Ishikawa (cell line): ENCODE results near the gene LYRM4.

Experiments
- CEBPB ChIP-seq: IDR thresholded peaks from 2 replicates; pipeline ENCODE4 v1.6.1; 2012
- CREB1 ChIP-seq: IDR thresholded peaks from 2 replicates; pipeline ENCODE4 v1.6.1; 2012; ENCODE audit warnings: low read depth
- EGR1 ChIP-seq: IDR thresholded peaks from 2 replicates; pipeline ENCODE4 v1.6.1; 2012
- EP300 ChIP-seq: IDR thresholded peaks from 2 replicates; pipeline ENCODE4 v1.6.1; 2012; ENCODE audit warnings: borderline replicate concordance
- FOXM1 ChIP-seq: IDR thresholded peaks from 2 replicates; pipeline ENCODE4 v1.6.1; 2012; ENCODE audit warnings: low read depth, borderline replicate concordance
- NFIC ChIP-seq: IDR thresholded peaks from 2 replicates; pipeline ENCODE4 v1.6.1; 2012
- RAD21 ChIP-seq: IDR thresholded peaks from 2 replicates; pipeline ENCODE4 v1.6.1; 2012; ENCODE audit warnings: low read depth
- TAF1 ChIP-seq: IDR thresholded peaks from 2 replicates; pipeline ENCODE4 v1.6.1; 2012; ENCODE audit warnings: low read depth, mild to moderate bottlenecking
- TCF12 ChIP-seq: IDR thresholded peaks from 2 replicates; pipeline ENCODE4 v1.6.1; 2012; ENCODE audit warnings: low read depth
- TEAD4 ChIP-seq: IDR thresholded peaks from 2 replicates; pipeline ENCODE4 v1.6.1; 2012
- YY1 ChIP-seq: IDR thresholded peaks from 2 replicates; pipeline ENCODE4 v1.6.1; 2012; ENCODE audit warnings: low read depth
- ZBTB7A ChIP-seq: IDR thresholded peaks from 2 replicates; pipeline ENCODE4 v1.6.1; 2012; ENCODE audit warnings: low read depth
- TF ChIP-seq, protein P1 (sequence below): IDR thresholded peaks from 2 replicates; pipeline ENCODE4 v1.6.1; 2012
- TF ChIP-seq, protein P2 (sequence below): IDR thresholded peaks from 2 replicates; pipeline ENCODE4 v1.6.1; 2012
- TF ChIP-seq, protein P3 (sequence below): IDR thresholded peaks from 2 replicates; pipeline ENCODE4 v1.6.1; 2012; ENCODE audit warnings: low read depth, mild to moderate bottlenecking

Gene LYRM4

DNA sequence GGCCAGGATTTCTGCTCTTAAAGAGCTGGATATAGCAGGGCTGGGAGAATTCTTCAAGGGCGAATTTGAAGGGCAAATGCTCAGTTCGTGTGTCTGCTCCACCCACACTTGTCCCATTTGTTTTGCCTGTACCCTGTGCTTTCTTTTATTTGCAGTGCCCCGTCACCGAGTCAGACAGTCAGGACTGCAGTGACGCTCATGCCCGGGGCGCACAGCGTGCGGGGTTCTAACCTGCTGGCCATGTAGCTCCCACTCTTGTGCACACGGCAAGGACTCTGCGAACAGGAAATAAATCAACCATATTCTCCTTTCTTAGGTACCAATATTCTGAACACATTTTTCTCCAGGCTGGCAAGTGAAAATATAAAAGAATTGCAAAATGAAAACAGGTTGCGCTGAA lies 17.7 kb downstream of the LYRM4 start:
- TF ChIP-seq NFIC, result no peak
- no peak for TF ChIP-seq TEAD4
- no peak for TF ChIP-seq EGR1
- TF ChIP-seq ZBTB7A, result no peak

DNA sequence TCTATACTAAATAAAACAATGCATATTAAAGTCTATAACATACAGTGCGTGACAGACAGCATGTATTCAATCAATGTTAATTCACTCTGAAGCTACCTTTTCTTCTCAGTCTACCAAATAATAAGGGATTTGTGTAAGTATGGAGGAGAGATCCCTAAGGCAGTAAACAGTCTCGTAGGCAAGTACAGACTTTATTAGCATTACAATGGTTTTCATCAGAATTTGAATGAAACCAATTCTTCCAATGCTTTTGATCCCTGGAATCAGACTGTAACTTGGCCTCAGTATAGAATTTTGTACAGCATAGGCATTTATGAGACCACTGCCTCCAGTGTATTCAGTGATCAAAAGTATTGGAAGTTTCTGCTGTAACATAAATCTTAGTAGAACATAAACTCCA lies 19.5 kb downstream of the LYRM4 start:
- TF ChIP-seq CEBPB, result no peak
- TF ChIP-seq FOXM1, result no peak
- TF ChIP-seq ZBTB7A, result no peak
- TF ChIP-seq TAF1, result no peak
- TF ChIP-seq, protein P1, sequence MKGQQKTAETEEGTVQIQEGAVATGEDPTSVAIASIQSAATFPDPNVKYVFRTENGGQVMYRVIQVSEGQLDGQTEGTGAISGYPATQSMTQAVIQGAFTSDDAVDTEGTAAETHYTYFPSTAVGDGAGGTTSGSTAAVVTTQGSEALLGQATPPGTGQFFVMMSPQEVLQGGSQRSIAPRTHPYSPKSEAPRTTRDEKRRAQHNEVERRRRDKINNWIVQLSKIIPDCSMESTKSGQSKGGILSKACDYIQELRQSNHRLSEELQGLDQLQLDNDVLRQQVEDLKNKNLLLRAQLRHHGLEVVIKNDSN, result no peak
- no peak for TF ChIP-seq RAD21
- TF ChIP-seq TCF12, result no peak
- TF ChIP-seq, protein P2, sequence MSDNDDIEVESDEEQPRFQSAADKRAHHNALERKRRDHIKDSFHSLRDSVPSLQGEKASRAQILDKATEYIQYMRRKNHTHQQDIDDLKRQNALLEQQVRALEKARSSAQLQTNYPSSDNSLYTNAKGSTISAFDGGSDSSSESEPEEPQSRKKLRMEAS, result no peak
- no peak for TF ChIP-seq NFIC
- TF ChIP-seq EGR1, result no peak
- TF ChIP-seq YY1, result no peak
- no peak for TF ChIP-seq CREB1
- TF ChIP-seq EP300, result no peak
- TF ChIP-seq TEAD4, result no peak
- TF ChIP-seq, protein P3, sequence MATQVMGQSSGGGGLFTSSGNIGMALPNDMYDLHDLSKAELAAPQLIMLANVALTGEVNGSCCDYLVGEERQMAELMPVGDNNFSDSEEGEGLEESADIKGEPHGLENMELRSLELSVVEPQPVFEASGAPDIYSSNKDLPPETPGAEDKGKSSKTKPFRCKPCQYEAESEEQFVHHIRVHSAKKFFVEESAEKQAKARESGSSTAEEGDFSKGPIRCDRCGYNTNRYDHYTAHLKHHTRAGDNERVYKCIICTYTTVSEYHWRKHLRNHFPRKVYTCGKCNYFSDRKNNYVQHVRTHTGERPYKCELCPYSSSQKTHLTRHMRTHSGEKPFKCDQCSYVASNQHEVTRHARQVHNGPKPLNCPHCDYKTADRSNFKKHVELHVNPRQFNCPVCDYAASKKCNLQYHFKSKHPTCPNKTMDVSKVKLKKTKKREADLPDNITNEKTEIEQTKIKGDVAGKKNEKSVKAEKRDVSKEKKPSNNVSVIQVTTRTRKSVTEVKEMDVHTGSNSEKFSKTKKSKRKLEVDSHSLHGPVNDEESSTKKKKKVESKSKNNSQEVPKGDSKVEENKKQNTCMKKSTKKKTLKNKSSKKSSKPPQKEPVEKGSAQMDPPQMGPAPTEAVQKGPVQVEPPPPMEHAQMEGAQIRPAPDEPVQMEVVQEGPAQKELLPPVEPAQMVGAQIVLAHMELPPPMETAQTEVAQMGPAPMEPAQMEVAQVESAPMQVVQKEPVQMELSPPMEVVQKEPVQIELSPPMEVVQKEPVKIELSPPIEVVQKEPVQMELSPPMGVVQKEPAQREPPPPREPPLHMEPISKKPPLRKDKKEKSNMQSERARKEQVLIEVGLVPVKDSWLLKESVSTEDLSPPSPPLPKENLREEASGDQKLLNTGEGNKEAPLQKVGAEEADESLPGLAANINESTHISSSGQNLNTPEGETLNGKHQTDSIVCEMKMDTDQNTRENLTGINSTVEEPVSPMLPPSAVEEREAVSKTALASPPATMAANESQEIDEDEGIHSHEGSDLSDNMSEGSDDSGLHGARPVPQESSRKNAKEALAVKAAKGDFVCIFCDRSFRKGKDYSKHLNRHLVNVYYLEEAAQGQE, result no peak

DNA sequence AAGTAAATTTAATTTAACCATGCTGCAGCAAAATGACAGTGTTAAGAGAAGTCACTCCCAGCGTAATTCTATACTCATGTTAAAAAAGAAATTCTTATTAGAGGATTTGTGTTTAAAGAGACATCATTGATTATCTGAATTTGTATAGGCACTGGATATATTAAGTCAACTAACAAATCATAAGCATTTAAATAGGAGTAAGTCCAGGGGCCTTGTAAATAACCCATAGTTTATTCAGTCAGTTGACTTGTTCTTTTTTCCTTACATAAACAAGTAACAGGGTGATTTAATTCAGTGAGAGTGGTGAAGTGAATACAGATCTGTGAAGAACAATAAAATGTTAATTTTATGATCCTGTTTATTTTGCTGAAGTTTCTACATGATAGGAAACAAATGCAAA lies 22.4 kb downstream of the LYRM4 start:
- no peak for TF ChIP-seq CREB1
- no peak for TF ChIP-seq TAF1
- no peak for TF ChIP-seq RAD21
- TF ChIP-seq NFIC, result no peak
- TF ChIP-seq, protein P2, result no peak
- TF ChIP-seq, protein P3, result no peak
- no peak for TF ChIP-seq EGR1
- no peak for TF ChIP-seq CEBPB
- TF ChIP-seq TEAD4, result no peak
- TF ChIP-seq YY1, result no peak
- TF ChIP-seq ZBTB7A, result no peak
- no peak for TF ChIP-seq EP300
- no peak for TF ChIP-seq FOXM1
- TF ChIP-seq TCF12, result no peak
- TF ChIP-seq, protein P1, result no peak

DNA sequence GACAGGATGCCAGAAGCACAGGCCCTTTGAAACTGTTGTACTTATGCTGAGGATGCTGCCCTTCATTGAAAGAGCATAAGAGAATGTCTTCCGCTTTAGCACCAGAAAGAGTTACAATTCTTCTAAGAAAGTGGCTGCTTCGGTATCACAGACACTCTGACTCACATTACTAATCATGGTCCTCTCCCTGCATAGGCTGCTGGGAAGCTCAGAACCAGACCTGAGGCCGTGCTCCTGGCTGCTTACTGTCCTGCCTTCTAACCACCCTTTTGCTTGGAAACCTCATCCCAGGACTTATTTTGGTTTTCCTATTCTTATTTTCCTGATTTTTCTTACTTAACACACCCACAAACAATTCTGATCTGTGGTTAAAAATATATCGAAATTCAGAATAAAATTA lies 22.9 kb downstream of the LYRM4 start:
- TF ChIP-seq, protein P3, result no peak
- no peak for TF ChIP-seq YY1
- no peak for TF ChIP-seq NFIC
- TF ChIP-seq, protein P2, result no peak
- no peak for TF ChIP-seq CEBPB
- TF ChIP-seq FOXM1, result no peak
- TF ChIP-seq RAD21, result no peak
- TF ChIP-seq TEAD4, result no peak
- TF ChIP-seq ZBTB7A, result no peak
- no peak for TF ChIP-seq CREB1
- TF ChIP-seq, protein P1, result no peak
- no peak for TF ChIP-seq TCF12
- no peak for TF ChIP-seq TAF1
- TF ChIP-seq EGR1, result no peak
